Hepatocyte (in vitro differentiated cells): ENCODE data around the gene FAM83F. TPM values are rescaled to one million over a fixed set of nuclear protein-coding genes. Genes with fewer than 3 reads are reported as not detected.

Experiments
- DNase-seq: peaks from one replicate; pipeline ENCODE4 v3.0.0-alpha.2; 2016; ENCODE audit warnings: low spot score
- H2AFZ ChIP-seq: fragments of 200-600 bp; sonication (generic); 2 replicates; pipeline ENCODE4 v1.6.0; 2016; ENCODE audit warnings: antibody characterized with exemption, mild to moderate bottlenecking
- H3K27ac ChIP-seq: fragments of 200-600 bp; sonication (generic); 2 replicates; pipeline ENCODE4 v1.5.1; 2016; ENCODE audit warnings: mild to moderate bottlenecking
- H3K27me3 ChIP-seq: fragments of 200-600 bp; sonication (generic); 2 replicates; pipeline ENCODE4 v1.6.1; 2016
- H3K36me3 ChIP-seq: fragments of 200-600 bp; sonication (generic); replicated peaks from 2 replicates; pipeline ENCODE4 v1.5.1; 2016; ENCODE audit warnings: low read depth; ENCODE audit not compliant: insufficient read depth
- H3K4me1 ChIP-seq: fragments of 200-600 bp; sonication (generic); 2 replicates; pipeline ENCODE4 v1.5.1; 2016; ENCODE audit warnings: mild to moderate bottlenecking, moderate library complexity; ENCODE audit not compliant: insufficient read depth
- H3K4me2 ChIP-seq: fragments of 200-600 bp; sonication (generic); 2 replicates; pipeline ENCODE4 v1.6.0; 2016
- H3K4me3 ChIP-seq: fragments of 200-600 bp; sonication (generic); 2 replicates; pipeline ENCODE4 v1.5.1; 2016; ENCODE audit warnings: mild to moderate bottlenecking
- H3K79me2 ChIP-seq: fragments of 200-600 bp; sonication (generic); 2 replicates; pipeline ENCODE4 v1.6.0; 2017; ENCODE audit warnings: mild to moderate bottlenecking
- H3K9me2 ChIP-seq: fragments of 200-600 bp; sonication (generic); replicated peaks from 2 replicates; pipeline ENCODE4 v1.6.0; 2017; ENCODE audit warnings: mild to moderate bottlenecking; ENCODE audit not compliant: insufficient read depth
- H3K9me3 ChIP-seq: fragments of 200-600 bp; sonication (generic); 2 replicates; pipeline ENCODE4 v1.5.1; 2016; ENCODE audit warnings: low read depth, mild to moderate bottlenecking
- H4K20me1 ChIP-seq: fragments of 200-600 bp; sonication (generic); 2 replicates; pipeline ENCODE4 v1.6.0; 2016; ENCODE audit warnings: mild to moderate bottlenecking; ENCODE audit not compliant: insufficient read depth, poor library complexity, severe bottlenecking
- CTCF ChIP-seq: fragments of 200-600 bp; sonication (generic); IDR thresholded peaks from 2 replicates; pipeline ENCODE4 v1.5.1; 2016; ENCODE audit warnings: antibody characterized with exemption, mild to moderate bottlenecking; ENCODE audit not compliant: poor library complexity
- EZH2 ChIP-seq: fragments of 200-600 bp; sonication (generic); IDR thresholded peaks from 2 replicates; pipeline ENCODE4 v1.6.1; 2016; ENCODE audit warnings: antibody characterized with exemption, mild to moderate bottlenecking, borderline replicate concordance
- EZH2phosphoT487 ChIP-seq: fragments of 200-600 bp; sonication (generic); IDR thresholded peaks from one replicate; pipeline ENCODE4 v1.6.1; 2018; ENCODE audit warnings: antibody characterized with exemption, mild to moderate bottlenecking, low read depth, moderate library complexity; ENCODE audit not compliant: unreplicated experiment, severe bottlenecking
- WGBS: methylation state at CpG from one replicate; pipeline ENCODE4 v1.1.6; 2016; ENCODE audit warnings: low lambda C conversion rate; ENCODE audit errors: missing lambda C conversion rate; 5-methylcytosine and 5-hydroxymethylcytosine counted together
- polyA plus RNA-seq: library from polyadenylated mRNA; unstranded; fragments of >200 nt; fragmentation: Nextera tagmentation; extraction: Ambion mirVana; gene quantifications from 2 replicates; pipeline ENCODE4 v1.2.1, GENCODE V29; 2016
- total RNA-seq: library from RNA; depleted of rRNA; stranded (reverse); fragments of >200 nt; gene quantifications from 2 replicates; pipeline ENCODE4 v1.2.3, GENCODE V29; 2014

The FAM83F gene
- total and polyA plus RNA-seq, 2 experiments from 2014 or later: 10.8 to 12.8 TPM

- no peaks in the 10 kb centered on the region for H3K27me3 ChIP-seq
- H3K9me3 ChIP-seq: no peaks in the 10 kb centered on the region
- no peaks in the 10 kb centered on the region for H3K9me2 ChIP-seq
- peaks cover 10% of the 10 kb centered on the region for H4K20me1 ChIP-seq
- H3K4me1 ChIP-seq: peaks cover 18% of the 10 kb centered on the region
- no peak overlapping the region for H3K4me2 ChIP-seq
- H3K27ac ChIP-seq: peak overlapping the region; percentile 27
- peaks cover 50% of the 10 kb centered on the region for H3K79me2 ChIP-seq
- no peak overlapping the region for H3K4me3 ChIP-seq
- no peaks in the 10 kb centered on the region for H3K36me3 ChIP-seq
- TF ChIP-seq EZH2 (no peak), CTCF (no peak), EZH2phosphoT487 (no peak)
- WGBS: 65% methylated on average over 10 of the region's 10 CpGs
- no peak overlapping the region for H2AFZ ChIP-seq
- DNase-seq: no peak
Measured at GRCh38 chr22:40008726-40009291, 14.1 kb downstream of the FAM83F start.

- Histone ChIP-seq H3K9me3 (no peaks in the 10 kb centered on the region), H3K9me2 (no peaks in the 10 kb centered on the region), H3K27ac (peak overlapping the region; percentile 27), H3K79me2 (peaks cover 47% of the 10 kb centered on the region), H3K27me3 (no peaks in the 10 kb centered on the region), H3K4me1 (peaks cover 19% of the 10 kb centered on the region), H4K20me1 (peaks cover 10% of the 10 kb centered on the region), H2AFZ (no peak overlapping the region), H3K4me2 (no peak overlapping the region), H3K4me3 (no peak overlapping the region), H3K36me3 (no peaks in the 10 kb centered on the region)
- DNase-seq: no peak
- TF ChIP-seq EZH2: no peak
- TF ChIP-seq CTCF: no peak
- TF ChIP-seq EZH2phosphoT487: no peak
- WGBS: 55% methylated on average over 10 of the region's 11 CpGs
Measured at GRCh38 chr22:40009292-40009774, 14.6 kb downstream of the FAM83F start.

GRCh38 chr22:40009951-40010671 lies 15.4 kb downstream of the FAM83F start:
- Histone ChIP-seq H3K36me3 (no peaks in the 10 kb centered on the region), H3K9me2 (no peaks in the 10 kb centered on the region), H3K27me3 (no peaks in the 10 kb centered on the region), H2AFZ (no peak overlapping the region), H3K4me1 (peaks cover 27% of the 10 kb centered on the region), H3K9me3 (no peaks in the 10 kb centered on the region), H3K79me2 (peaks cover 39% of the 10 kb centered on the region), H3K4me3 (no peak overlapping the region), H4K20me1 (peaks cover 10% of the 10 kb centered on the region), H3K27ac (no peak overlapping the region), H3K4me2 (no peak overlapping the region)
- no peak for TF ChIP-seq EZH2phosphoT487
- TF ChIP-seq EZH2: no peak
- TF ChIP-seq CTCF: no peak
- 81% methylated on average over 24 of the region's 24 CpGs for WGBS
- DNase-seq: no peak
